Osteocyte (in vitro differentiated cells): ENCODE results near the gene ACOXL. TPM values are rescaled to one million over a fixed set of nuclear protein-coding genes. Genes with fewer than 3 reads are reported as not detected.

Experiments used
- DNase-seq: peaks from one replicate; pipeline ENCODE4 v3.0.0; 2021; ENCODE audit warnings: mixed read lengths; ENCODE audit not compliant: unreplicated experiment; ENCODE audit errors: extremely low spot score
- H3K27ac Mint-ChIP-seq: one replicate; pipeline ENCODE4 v1.8.0; 2021; ENCODE audit warnings: mild to moderate bottlenecking, mixed read lengths; ENCODE audit not compliant: unreplicated experiment
- H3K27me3 Mint-ChIP-seq: one replicate; pipeline ENCODE4 v1.8.0; 2021; ENCODE audit warnings: mixed read lengths; ENCODE audit not compliant: unreplicated experiment
- H3K36me3 Mint-ChIP-seq: one replicate; pipeline ENCODE4 v1.8.0; 2021; ENCODE audit warnings: mixed read lengths; ENCODE audit not compliant: unreplicated experiment
- H3K4me1 Mint-ChIP-seq: one replicate; pipeline ENCODE4 v1.8.0; 2021; ENCODE audit warnings: mixed read lengths; ENCODE audit not compliant: unreplicated experiment
- H3K4me3 Mint-ChIP-seq: one replicate; pipeline ENCODE4 v1.8.0; 2021; ENCODE audit warnings: mild to moderate bottlenecking, moderate library complexity, mixed read lengths; ENCODE audit not compliant: unreplicated experiment
- H3K9me3 Mint-ChIP-seq: one replicate; pipeline ENCODE4 v1.8.0; 2021; ENCODE audit warnings: mixed read lengths; ENCODE audit not compliant: unreplicated experiment
- total RNA-seq: library from RNA; stranded (reverse); gene quantifications from 2 replicates; pipeline ENCODE4 v1.2.1, GENCODE V29; 2021
- TF ChIP-seq, protein P1 (sequence below): fragments of 200-600 bp; sonication (generic); IDR thresholded peaks from 2 replicates; pipeline ENCODE4 v1.5.0; 2021; ENCODE audit warnings: antibody characterized with exemption, mild to moderate bottlenecking, moderate library complexity

Gene ACOXL
- total RNA-seq, 1 donor from 2014 or later: not detected

- no peaks in the 10 kb centered on the region for H3K36me3 Mint-ChIP-seq
- H3K9me3 Mint-ChIP-seq: no peaks in the 10 kb centered on the region
- no peak overlapping the region for H3K27ac Mint-ChIP-seq
- TF ChIP-seq, protein P1, sequence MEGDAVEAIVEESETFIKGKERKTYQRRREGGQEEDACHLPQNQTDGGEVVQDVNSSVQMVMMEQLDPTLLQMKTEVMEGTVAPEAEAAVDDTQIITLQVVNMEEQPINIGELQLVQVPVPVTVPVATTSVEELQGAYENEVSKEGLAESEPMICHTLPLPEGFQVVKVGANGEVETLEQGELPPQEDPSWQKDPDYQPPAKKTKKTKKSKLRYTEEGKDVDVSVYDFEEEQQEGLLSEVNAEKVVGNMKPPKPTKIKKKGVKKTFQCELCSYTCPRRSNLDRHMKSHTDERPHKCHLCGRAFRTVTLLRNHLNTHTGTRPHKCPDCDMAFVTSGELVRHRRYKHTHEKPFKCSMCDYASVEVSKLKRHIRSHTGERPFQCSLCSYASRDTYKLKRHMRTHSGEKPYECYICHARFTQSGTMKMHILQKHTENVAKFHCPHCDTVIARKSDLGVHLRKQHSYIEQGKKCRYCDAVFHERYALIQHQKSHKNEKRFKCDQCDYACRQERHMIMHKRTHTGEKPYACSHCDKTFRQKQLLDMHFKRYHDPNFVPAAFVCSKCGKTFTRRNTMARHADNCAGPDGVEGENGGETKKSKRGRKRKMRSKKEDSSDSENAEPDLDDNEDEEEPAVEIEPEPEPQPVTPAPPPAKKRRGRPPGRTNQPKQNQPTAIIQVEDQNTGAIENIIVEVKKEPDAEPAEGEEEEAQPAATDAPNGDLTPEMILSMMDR: no peak
- H3K4me1 Mint-ChIP-seq: no peaks in the 10 kb centered on the region
- no peak overlapping the region for H3K4me3 Mint-ChIP-seq
- DNase-seq: no peak
- H3K27me3 Mint-ChIP-seq: peaks cover 74% of the 10 kb centered on the region
Measured at GRCh38 chr2:110724820-110725219, 7.6 kb upstream of the ACOXL start.

DNA sequence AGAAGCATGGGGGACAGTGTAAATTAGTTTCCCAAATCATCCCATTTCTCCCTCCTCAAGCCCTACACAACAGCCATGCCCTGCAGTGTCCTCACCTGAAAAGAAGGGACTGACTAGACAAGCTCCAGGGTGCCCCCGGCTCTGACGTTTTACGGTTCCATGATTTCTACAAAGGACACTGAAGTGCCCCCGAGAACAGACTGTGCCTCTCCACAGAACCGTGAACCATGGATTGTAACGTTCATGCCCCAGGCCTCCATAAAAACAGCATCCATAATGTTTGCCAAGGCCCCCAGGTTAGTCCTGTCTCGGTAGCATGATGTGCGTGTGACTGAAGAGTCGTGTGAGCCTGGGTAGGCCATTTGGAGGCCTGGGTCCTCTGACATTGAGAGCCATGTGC lies 7.0 kb upstream of the ACOXL start:
- no peak overlapping the region for H3K27ac Mint-ChIP-seq
- no peaks in the 10 kb centered on the region for H3K4me1 Mint-ChIP-seq
- H3K4me3 Mint-ChIP-seq: no peak overlapping the region
- no peaks in the 10 kb centered on the region for H3K36me3 Mint-ChIP-seq
- no peak for DNase-seq
- peaks cover 74% of the 10 kb centered on the region for H3K27me3 Mint-ChIP-seq
- TF ChIP-seq, protein P1: no peak
- H3K9me3 Mint-ChIP-seq: no peaks in the 10 kb centered on the region

GRCh38 chr2:110725859-110726258 lies 6.5 kb upstream of the ACOXL start:
- Mint-ChIP-seq H3K9me3 (no peaks in the 10 kb centered on the region), H3K27ac (no peak overlapping the region), H3K27me3 (peaks cover 74% of the 10 kb centered on the region), H3K4me3 (no peak overlapping the region), H3K36me3 (no peaks in the 10 kb centered on the region), H3K4me1 (no peaks in the 10 kb centered on the region)
- TF ChIP-seq, protein P1: no peak
- no peak for DNase-seq

DNA sequence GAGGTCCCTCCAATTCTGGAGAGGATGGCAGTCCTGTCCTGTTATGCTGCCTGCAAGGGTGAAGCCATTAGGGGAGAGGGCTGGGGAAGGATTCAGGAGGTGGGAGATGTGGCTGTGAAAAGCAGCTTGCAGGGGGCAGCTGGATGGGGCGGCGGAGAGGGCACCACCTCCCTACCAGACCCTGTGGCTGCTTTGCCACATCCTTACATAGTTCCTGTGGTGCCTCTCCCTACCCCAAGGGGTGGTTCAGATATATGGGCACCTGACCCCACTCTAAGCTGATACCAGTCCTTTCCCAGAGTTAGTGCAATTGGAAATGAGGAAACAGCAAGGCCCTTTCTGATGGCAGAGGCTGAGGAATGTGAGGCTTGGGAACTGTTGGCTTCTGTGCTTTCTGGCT lies 6.1 kb upstream of the ACOXL start:
- H3K9me3 Mint-ChIP-seq: no peaks in the 10 kb centered on the region
- no peak for DNase-seq
- TF ChIP-seq, protein P1: no peak
- no peak overlapping the region for H3K4me3 Mint-ChIP-seq
- peaks cover 2% of the 10 kb centered on the region for H3K36me3 Mint-ChIP-seq
- no peak overlapping the region for H3K27ac Mint-ChIP-seq
- H3K4me1 Mint-ChIP-seq: no peaks in the 10 kb centered on the region
- peaks cover 75% of the 10 kb centered on the region for H3K27me3 Mint-ChIP-seq

DNA sequence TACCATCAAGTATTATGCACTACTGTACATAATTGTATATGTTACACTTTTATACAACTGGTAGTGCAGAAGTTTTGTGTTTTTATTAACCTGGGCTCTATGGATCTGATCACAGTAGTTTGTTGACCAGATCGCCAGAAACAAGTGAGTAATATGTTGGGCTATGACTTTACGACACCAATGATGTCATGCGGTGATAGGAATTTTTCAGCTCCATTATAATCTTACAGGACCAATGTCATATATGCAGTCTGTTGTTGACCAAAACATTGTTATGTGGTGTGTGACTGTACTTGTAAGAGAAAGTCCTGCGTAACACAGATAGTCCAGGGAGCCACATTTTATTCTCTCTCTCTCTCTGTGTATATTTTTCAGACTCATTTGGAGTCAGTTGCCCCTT lies 4.5 kb upstream of the ACOXL start:
- Mint-ChIP-seq H3K9me3 (no peaks in the 10 kb centered on the region), H3K27ac (no peak overlapping the region), H3K27me3 (peaks cover 73% of the 10 kb centered on the region), H3K36me3 (peaks cover 3% of the 10 kb centered on the region), H3K4me3 (no peak overlapping the region), H3K4me1 (peaks cover 6% of the 10 kb centered on the region)
- DNase-seq: no peak
- TF ChIP-seq, protein P1: no peak
